Hypothalamus (tissue), 51 donors: ENCODE measurements around the gene VSIG4.
A peak's percentile ranks its signal among the peaks of the same experiment; 100 is the strongest.
"Not testable (repeated sequence)": the region's sequence is repeated elsewhere in the genome, so short reads cannot be mapped to it uniquely, and the experiment has no call there.

Experiments used
- DNase-seq, 51 donors: peaks; one replicate each; lab custom pipeline; 2025; lab: John Stamatoyannopoulos, UW

Gene VSIG4

GRCh38 chrX:65987811-65988210 lies 52.1 kb downstream of the VSIG4 start:
- no peak for DNase-seq

GRCh38 chrX:65985922-65986588 lies 53.8 kb downstream of the VSIG4 start:
- peak in 8 of 51 donors; percentile 0 to 10 (median 0) for DNase-seq

- no peak for DNase-seq
These were observed 54.7 kb downstream of the VSIG4 start for GRCh38 chrX:65985211-65985610.

GRCh38 chrX:65977161-65977560 lies 62.7 kb downstream of the VSIG4 start:
- not testable (repeated sequence) for DNase-seq

- DNase-seq: no peak
These were observed 63.7 kb downstream of the VSIG4 start for GRCh38 chrX:65976161-65976560.

- not testable (repeated sequence) for DNase-seq
These were observed 64.6 kb downstream of the VSIG4 start for GRCh38 chrX:65975161-65975751.
